Common myeloid progenitor, CD34-positive (primary cell): ENCODE data around the gene SSX4.
"Not testable (repeated sequence)": the region's sequence is repeated elsewhere in the genome, so short reads cannot be mapped to it uniquely, and the experiment has no call there.

Experiments
- CTCF ChIA-PET: fragments of 350-600 bp; sonication (Branson Sonifier 250); formaldehyde crosslinking; loops from one replicate; lab custom pipeline; 2021; ENCODE audit warnings: antibody characterized with exemption; lab: Charles Lee
- POLR2A ChIA-PET: fragments of 350-600 bp; sonication (Branson Sonifier 250); formaldehyde crosslinking; loops from one replicate; lab custom pipeline; 2021; ENCODE audit warnings: antibody characterized with exemption; lab: Charles Lee
- DNase-seq, 3 donors: peaks; one replicate each; pipeline versions ENCODE4 v3.0.0 to v3.0.0-alpha.2; 2013
- H3K27ac ChIP-seq, 2 experiments: 1 replicate in 1 of 2; 2 replicates in 1 of 2; pipeline ENCODE4 v1.7.0; 2013; ENCODE audit warnings: inconsistent platforms in 2 of 2, low read length in 2 of 2, mild to moderate bottlenecking in 2 of 2, low read depth in 1 of 2, moderate library complexity in 1 of 2; ENCODE audit not compliant: severe bottlenecking in 2 of 2, insufficient read depth in 1 of 2, poor library complexity in 1 of 2
- H3K27me3 ChIP-seq, 5 experiments: replicated peaks in 2 of 5; 1 replicate in 3 of 5; 2 replicates in 2 of 5; pipeline versions ENCODE4 v1.6.1 to v1.7.0; 2013; ENCODE audit warnings: low read length in 4 of 5, mild to moderate bottlenecking in 2 of 5, moderate library complexity in 2 of 5, inconsistent platforms in 1 of 5; ENCODE audit not compliant: insufficient read depth in 5 of 5, control insufficient read depth in 4 of 5
- H3K36me3 ChIP-seq, 4 experiments: 1 replicate in 2 of 4; 2 replicates in 2 of 4; pipeline versions ENCODE4 v1.6.1 to v1.7.0; 2013; ENCODE audit warnings: low read length in 3 of 4, control low read depth in 1 of 4, mild to moderate bottlenecking in 1 of 4; ENCODE audit not compliant: control insufficient read depth in 4 of 4, insufficient read depth in 4 of 4
- H3K4me1 ChIP-seq, 4 experiments: 1 replicate in 3 of 4; 2 replicates in 1 of 4; pipeline versions ENCODE4 v1.6.1 to v1.7.1; 2013; ENCODE audit warnings: low read length in 3 of 4, mild to moderate bottlenecking in 3 of 4, control low read depth in 1 of 4, inconsistent platforms in 1 of 4, moderate library complexity in 1 of 4; ENCODE audit not compliant: control insufficient read depth in 4 of 4, insufficient read depth in 4 of 4; ENCODE audit errors: control extremely low read depth in 1 of 4
- H3K4me3 ChIP-seq, 7 experiments: 1 replicate in 4 of 7; 2 replicates in 3 of 7; pipeline versions ENCODE4 v1.5.1 to v1.7.0; 2013; ENCODE audit warnings: mild to moderate bottlenecking in 7 of 7, low read length in 6 of 7, moderate library complexity in 6 of 7, inconsistent platforms in 2 of 7, low read depth in 2 of 7, control low read depth in 1 of 7; ENCODE audit not compliant: insufficient read depth in 4 of 7, control insufficient read depth in 1 of 7; ENCODE audit errors: extremely low read depth in 1 of 7
- H3K9me3 ChIP-seq, 5 experiments: 1 replicate in 4 of 5; 2 replicates in 1 of 5; pipeline versions ENCODE4 v1.6.1 to v1.7.1; 2013; ENCODE audit warnings: low read length in 4 of 5, mild to moderate bottlenecking in 2 of 5, inconsistent platforms in 1 of 5, low read depth in 1 of 5, moderate library complexity in 1 of 5; ENCODE audit not compliant: control insufficient read depth in 4 of 5, insufficient read depth in 2 of 5; ENCODE audit errors: control extremely low read depth in 1 of 5
- WGBS: methylation state at CpG from one replicate; pipeline ENCODE4 v1.1.5; 2013; ENCODE audit not compliant: insufficient coverage; 5-methylcytosine and 5-hydroxymethylcytosine counted together

The SSX4 gene

DNA sequence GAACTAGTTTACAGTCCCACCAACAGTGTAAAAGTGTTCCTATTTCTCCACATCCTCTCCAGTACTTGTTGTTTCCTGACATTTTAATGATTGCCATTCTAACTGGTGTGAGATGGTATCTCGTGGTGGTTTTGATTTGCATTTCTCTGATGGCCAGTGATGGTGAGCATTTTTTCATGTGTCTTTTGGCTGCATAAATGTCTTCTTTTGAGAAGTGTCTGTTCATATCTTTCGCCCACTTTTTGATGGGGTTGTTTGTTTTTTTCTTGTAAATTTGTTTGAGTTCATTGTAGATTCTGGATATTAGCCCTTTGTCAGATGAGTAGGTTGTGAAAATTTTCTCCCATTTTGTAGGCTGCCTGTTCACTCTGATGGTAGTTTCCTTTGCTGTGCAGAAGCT lies 13.6 kb downstream of the SSX4 start:
- H3K9me3 ChIP-seq, H3K27me3 ChIP-seq, POLR2A ChIA-PET, H3K4me1 ChIP-seq, DNase-seq, CTCF ChIA-PET, H3K36me3 ChIP-seq, H3K27ac ChIP-seq, H3K4me3 ChIP-seq: not testable (repeated sequence)
- no CpG with 5 or more reads among the region's 2 CpGs for WGBS

- H3K27me3 ChIP-seq, POLR2A ChIA-PET, CTCF ChIA-PET, H3K27ac ChIP-seq, H3K36me3 ChIP-seq, H3K4me3 ChIP-seq, H3K9me3 ChIP-seq, DNase-seq, H3K4me1 ChIP-seq: not testable (repeated sequence)
- WGBS, result no CpG with 5 or more reads among the region's 1 CpG
Measured at GRCh38 chrX:48397825-48398224, 14.5 kb downstream of the SSX4 start.

GRCh38 chrX:48411860-48412259 lies 28.5 kb downstream of the SSX4 start, which contains the start of gene SSX4B:
TSS of gene SSX4B (minus strand) at chrX:48411960. CDS start at chrX:48411372, 588 bp downstream.
- DNase-seq, CTCF ChIA-PET, H3K4me1 ChIP-seq, POLR2A ChIA-PET, H3K27me3 ChIP-seq, H3K4me3 ChIP-seq, H3K27ac ChIP-seq, H3K9me3 ChIP-seq, H3K36me3 ChIP-seq: not testable (repeated sequence)
- no CpG with 5 or more reads among the region's 15 CpGs for WGBS

DNA sequence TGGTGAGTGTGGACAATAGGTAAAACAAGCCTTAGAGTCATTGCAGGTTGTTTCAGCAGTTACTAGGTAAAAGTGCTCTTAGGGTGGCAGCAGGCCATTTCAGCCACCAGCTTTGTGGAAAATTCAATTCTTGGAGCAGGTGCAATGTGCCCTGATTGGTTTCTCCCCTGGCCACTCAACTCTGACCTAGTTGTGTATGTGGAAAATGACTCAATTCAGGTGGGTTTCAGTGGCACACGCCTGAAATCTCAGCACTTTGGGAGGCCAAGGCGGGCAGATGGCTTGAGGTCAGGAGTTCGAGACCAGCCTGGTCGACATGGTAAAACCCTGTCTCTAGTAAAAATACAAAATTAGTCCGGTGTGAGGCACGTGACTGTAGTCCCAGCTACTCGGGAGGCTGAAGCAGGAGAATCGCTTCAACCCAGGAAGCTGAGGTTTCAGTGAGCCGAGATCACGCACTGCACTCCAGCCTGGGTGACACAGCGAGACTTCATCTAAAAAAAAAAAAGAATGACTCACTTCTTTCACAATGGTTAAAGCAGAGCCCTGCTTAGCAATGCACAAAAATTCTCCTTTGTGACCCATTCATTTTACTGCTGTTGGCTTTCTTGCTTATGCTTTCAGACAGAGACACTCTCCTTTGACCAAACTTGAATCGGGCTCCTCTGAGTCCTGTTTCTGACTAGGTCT lies 43.8 kb downstream of the SSX4 start:
- H3K36me3 ChIP-seq, POLR2A ChIA-PET, H3K27me3 ChIP-seq, H3K9me3 ChIP-seq, DNase-seq, H3K27ac ChIP-seq, H3K4me1 ChIP-seq, H3K4me3 ChIP-seq, CTCF ChIA-PET: not testable (repeated sequence)
- no CpG with 5 or more reads among the region's 12 CpGs for WGBS

- H3K4me3 ChIP-seq, H3K4me1 ChIP-seq, H3K36me3 ChIP-seq, H3K9me3 ChIP-seq, DNase-seq, H3K27ac ChIP-seq, H3K27me3 ChIP-seq, CTCF ChIA-PET, POLR2A ChIA-PET: not testable (repeated sequence)
- no CpG with 5 or more reads among the region's 5 CpGs for WGBS
Measured at GRCh38 chrX:48429606-48430005, 46.3 kb downstream of the SSX4 start.

DNA sequence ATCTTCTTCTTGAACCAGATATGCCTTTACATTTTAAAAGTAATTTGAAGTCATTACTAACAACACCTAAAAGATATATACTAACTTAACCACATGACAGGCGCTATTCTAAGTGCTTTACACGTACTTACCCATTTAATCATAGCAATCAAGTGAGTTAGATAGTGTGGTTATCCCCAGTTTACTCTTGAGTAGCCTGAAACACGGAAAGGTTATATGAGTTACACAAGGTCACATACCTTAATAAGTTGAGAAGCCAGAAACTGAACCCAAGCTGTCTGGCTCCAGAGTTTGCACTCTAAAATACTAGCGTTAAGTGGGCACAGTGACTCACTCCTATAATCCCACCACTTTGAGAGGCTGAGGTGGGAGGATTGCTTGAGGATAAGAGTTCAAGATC lies 46.8 kb downstream of the SSX4 start:
- POLR2A ChIA-PET, H3K36me3 ChIP-seq, H3K4me3 ChIP-seq, DNase-seq, CTCF ChIA-PET, H3K27ac ChIP-seq, H3K27me3 ChIP-seq, H3K4me1 ChIP-seq, H3K9me3 ChIP-seq: not testable (repeated sequence)
- 73% methylated on average over 2 of the region's 4 CpGs for WGBS

- H3K36me3 ChIP-seq, H3K4me1 ChIP-seq, POLR2A ChIA-PET, CTCF ChIA-PET, DNase-seq, H3K27me3 ChIP-seq, H3K4me3 ChIP-seq, H3K9me3 ChIP-seq, H3K27ac ChIP-seq: not testable (repeated sequence)
- WGBS, result 86% methylated on average over 13 of the region's 13 CpGs
Measured at GRCh38 chrX:48433713-48434112, 50.4 kb downstream of the SSX4 start.
